Activated CD4-positive, alpha-beta T cell treated with anti-CD3 and anti-CD28 coated beads, Interleukin-2, amount 10 ng/mL, durations not matched to agents 7 days and 5 days (primary cell): Measurements from ENCODE around the gene USF2. TPM values are rescaled to one million over a fixed set of nuclear protein-coding genes. Genes with fewer than 3 reads are reported as not detected.
A peak's percentile ranks its signal among the peaks of the same experiment; 100 is the strongest.
"Not testable (repeated sequence)": the region's sequence is repeated elsewhere in the genome, so short reads cannot be mapped to it uniquely, and the experiment has no call there.

Experiments used
- CTCF ChIA-PET: fragments of 350-600 bp; sonication (Branson Sonifier 250); formaldehyde crosslinking; loops from one replicate; lab custom pipeline; 2021; ENCODE audit warnings: antibody characterized with exemption; lab: Charles Lee
- POLR2A ChIA-PET: fragments of 350-600 bp; sonication (Branson Sonifier 250); formaldehyde crosslinking; loops from one replicate; lab custom pipeline; 2021; ENCODE audit warnings: antibody characterized with exemption; lab: Charles Lee
- DNase-seq: peaks from one replicate; pipeline ENCODE4 v3.0.0-alpha.2; 2020
- H3K27ac Mint-ChIP-seq: one replicate; pipeline ENCODE4 v1.8.0; 2021; ENCODE audit warnings: mild to moderate bottlenecking, moderate library complexity, mixed read lengths
- H3K27me3 Mint-ChIP-seq: one replicate; pipeline ENCODE4 v1.8.0; 2021; ENCODE audit warnings: mixed read lengths
- H3K36me3 Mint-ChIP-seq: one replicate; pipeline ENCODE4 v1.8.0; 2021; ENCODE audit warnings: low read depth, mixed read lengths
- H3K4me1 Mint-ChIP-seq: one replicate; pipeline ENCODE4 v1.8.0; 2021; ENCODE audit warnings: mixed read lengths
- H3K4me3 Mint-ChIP-seq: one replicate; pipeline ENCODE4 v1.8.0; 2021; ENCODE audit warnings: mild to moderate bottlenecking, moderate library complexity, mixed read lengths
- H3K9me3 Mint-ChIP-seq: one replicate; pipeline ENCODE4 v1.8.0; 2021; ENCODE audit warnings: mixed read lengths
- total RNA-seq, 2 experiments: library from RNA; stranded (reverse); gene quantifications; one replicate each; pipeline ENCODE4 v1.2.3, GENCODE V29; 2021

Gene USF2
- total RNA-seq, 2 experiments from 2014 or later = 150 to 162 TPM

DNA sequence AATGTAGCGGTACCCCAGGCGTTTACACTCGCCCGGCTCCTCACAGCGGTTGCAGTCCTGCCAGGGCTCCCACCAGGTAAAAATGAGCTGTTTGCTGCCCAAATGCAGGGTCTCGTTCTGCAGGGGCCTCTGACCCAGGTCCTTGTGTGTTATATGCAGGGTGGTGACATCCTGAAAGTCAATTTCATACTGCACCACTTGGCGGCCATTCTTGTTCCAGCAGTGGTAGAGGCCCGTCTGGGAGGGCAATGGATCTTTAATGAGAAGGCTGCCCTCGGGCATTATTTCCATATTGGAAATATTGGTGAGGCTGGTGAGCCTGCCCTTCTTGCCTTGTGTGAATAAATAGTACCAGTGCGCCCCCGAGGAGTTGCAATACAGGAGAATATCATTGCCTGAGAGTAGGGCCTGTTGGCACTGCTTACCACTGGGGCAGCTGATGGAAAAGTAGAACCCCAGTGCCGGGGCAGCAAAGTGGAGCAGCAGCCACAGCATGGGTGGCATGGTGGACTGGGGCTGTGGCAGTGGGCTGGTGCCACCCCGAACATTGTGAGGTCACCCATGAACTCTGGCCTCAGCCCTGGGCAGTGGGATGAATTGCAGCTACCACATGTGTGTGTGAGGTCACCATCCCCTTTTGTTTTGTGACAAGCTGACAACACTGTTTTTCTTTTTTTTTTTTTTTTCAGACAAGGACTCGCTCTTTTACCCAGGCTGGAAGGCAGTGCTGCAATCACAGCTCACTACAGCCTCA lies 40.4 kb upstream of the USF2 start, which contains the start of gene FAM187B:
TSS of gene FAM187B (minus strand) at position 563 of the 754 bp plus-strand sequence. CDS start at position 504, 59 bp downstream.
- DNase-seq = no peak
- no peak within 1 kb of the TSS for H3K4me3 Mint-ChIP-seq
- CTCF ChIA-PET = interaction anchor here (0.6 kb wide), 1 partner anchor 21 kb away, joined by 3 read pairs; no protein-coding TSS in a partner anchor
- no peak within 1 kb of the TSS for H3K27ac Mint-ChIP-seq
- POLR2A ChIA-PET = no interaction called here
- H3K27me3 Mint-ChIP-seq = no peaks in the 10 kb centered on the region
- H3K9me3 Mint-ChIP-seq = peaks cover 2% of the 10 kb centered on the region
- H3K36me3 Mint-ChIP-seq = no peaks in the 10 kb centered on the region
- peaks cover 18% of the 10 kb centered on the region for H3K4me1 Mint-ChIP-seq

- Mint-ChIP-seq H3K27ac (no peak overlapping the region), H3K4me1 (peaks cover 12% of the 10 kb centered on the region), H3K9me3 (peaks cover 2% of the 10 kb centered on the region), H3K36me3 (no peaks in the 10 kb centered on the region), H3K27me3 (no peaks in the 10 kb centered on the region), H3K4me3 (no peak overlapping the region)
- ChIA-PET CTCF (no interaction called here), POLR2A (no interaction called here)
- no peak for DNase-seq
These were observed 39.2 kb upstream of the USF2 start for GRCh38 chr19:35229601-35230000.

DNA sequence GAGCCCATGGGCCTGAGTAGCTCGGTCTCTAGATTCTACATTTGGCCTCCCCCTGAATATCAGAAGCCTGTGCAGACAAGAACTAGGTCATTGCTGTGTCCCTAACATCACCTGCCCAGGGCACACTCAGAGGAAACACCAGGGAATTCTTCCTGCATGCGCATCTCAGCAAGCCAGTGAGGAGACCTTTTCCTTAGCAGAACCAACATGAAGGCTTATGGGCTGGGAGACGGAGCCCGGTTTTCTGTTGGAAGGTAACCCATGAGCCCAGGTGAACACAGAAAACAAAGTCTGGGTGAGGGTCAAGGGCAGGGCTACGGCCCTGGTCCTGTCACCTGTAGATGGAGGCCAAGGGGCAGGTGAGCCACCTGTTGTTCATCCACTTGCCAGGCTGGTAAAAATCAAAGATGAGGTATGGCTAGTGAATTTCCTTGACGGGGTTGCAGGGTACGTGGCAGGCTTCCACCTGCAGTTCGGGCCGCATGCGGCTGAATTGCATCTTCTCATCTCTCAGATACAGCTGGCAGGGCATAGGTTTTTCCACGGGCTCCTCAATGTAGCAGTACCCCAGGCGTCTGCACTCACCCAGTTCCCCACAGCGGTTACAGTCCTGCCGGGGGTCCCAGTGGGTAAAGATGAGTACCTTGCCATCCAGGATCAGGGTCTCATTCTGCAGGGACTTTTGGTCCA lies 36.7 kb upstream of the USF2 start:
- Mint-ChIP-seq H3K4me3 (no peak overlapping the region), H3K36me3 (peaks cover 3% of the 10 kb centered on the region), H3K27ac (no peak overlapping the region), H3K4me1 (peaks cover 2% of the 10 kb centered on the region), H3K27me3 (no peaks in the 10 kb centered on the region), H3K9me3 (peaks cover 6% of the 10 kb centered on the region)
- ChIA-PET CTCF (interaction anchor here (0.6 kb wide), 1 partner anchor 694 kb away, joined by 3 read pairs; no protein-coding TSS in a partner anchor), POLR2A (no interaction called here)
- DNase-seq = no peak

GRCh38 chr19:35232912-35233311 lies 35.9 kb upstream of the USF2 start:
- Mint-ChIP-seq H3K27me3 (no peaks in the 10 kb centered on the region), H3K4me1 (peaks cover 2% of the 10 kb centered on the region), H3K4me3 (no peak overlapping the region), H3K36me3 (peaks cover 3% of the 10 kb centered on the region), H3K9me3 (peaks cover 6% of the 10 kb centered on the region), H3K27ac (no peak overlapping the region)
- DNase-seq = no peak
- ChIA-PET POLR2A (interaction anchor here (0.6 to 0.7 kb wide), 2 partner anchors 15 to 262 kb away, joined by 3 to 6 read pairs; no protein-coding TSS in a partner anchor), CTCF (interaction anchor here (0.5 to 0.6 kb wide), 2 partner anchors 63 to 357 kb away, joined by 4 read pairs; no protein-coding TSS in a partner anchor)

GRCh38 chr19:35236638-35237400 lies 31.9 kb upstream of the USF2 start:
- H3K27me3 Mint-ChIP-seq = peaks cover 8% of the 10 kb centered on the region
- H3K36me3 Mint-ChIP-seq = peaks cover 18% of the 10 kb centered on the region
- H3K27ac Mint-ChIP-seq = no peak overlapping the region
- CTCF ChIA-PET = interaction anchor here (0.8 to 1.6 kb wide), 3 partner anchors 12 to 116 kb away, joined by 3 to 6 read pairs (median 4); no protein-coding TSS in a partner anchor
- H3K4me1 Mint-ChIP-seq = peaks cover 26% of the 10 kb centered on the region
- POLR2A ChIA-PET = no interaction called here
- no peak for DNase-seq
- peaks cover 17% of the 10 kb centered on the region for H3K9me3 Mint-ChIP-seq
- no peak overlapping the region for H3K4me3 Mint-ChIP-seq

DNA sequence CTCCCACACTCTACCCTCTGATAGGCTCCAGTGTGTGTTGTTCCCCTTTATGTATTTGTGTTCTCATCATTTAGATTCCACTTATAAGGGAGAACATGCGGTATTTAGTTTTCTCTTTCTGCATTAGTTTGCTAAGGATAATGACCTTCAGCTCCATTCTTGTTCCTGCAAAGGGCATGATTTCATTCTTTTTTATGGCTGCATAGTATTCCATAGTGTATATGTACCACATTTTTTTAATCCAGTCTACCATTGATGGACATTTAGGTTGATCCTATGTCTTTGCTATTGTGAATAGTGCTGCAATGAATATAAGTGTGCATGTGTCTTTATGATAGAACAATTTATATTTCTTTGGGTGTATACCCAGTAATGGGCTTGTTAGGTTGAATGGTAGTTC lies 29.2 kb upstream of the USF2 start:
- POLR2A ChIA-PET, H3K4me3 Mint-ChIP-seq, DNase-seq: not testable (repeated sequence)
- Mint-ChIP-seq H3K27ac (peak overlapping the region; percentile 88), H3K36me3 (peaks cover 26% of the 10 kb centered on the region), H3K9me3 (peaks cover 25% of the 10 kb centered on the region), H3K4me1 (peaks cover 26% of the 10 kb centered on the region), H3K27me3 (peaks cover 27% of the 10 kb centered on the region)
- CTCF ChIA-PET = interaction anchor here (2.0 kb wide), 1 partner anchor 14 kb away, joined by 9 read pairs; no protein-coding TSS in a partner anchor

GRCh38 chr19:35240327-35240726 lies 28.4 kb upstream of the USF2 start:
- Mint-ChIP-seq H3K27me3 (peaks cover 31% of the 10 kb centered on the region), H3K4me3 (peak overlapping the region; percentile 5), H3K9me3 (peaks cover 25% of the 10 kb centered on the region), H3K27ac (peak overlapping the region; percentile 88), H3K36me3 (peaks cover 28% of the 10 kb centered on the region), H3K4me1 (peaks cover 26% of the 10 kb centered on the region)
- peak; percentile 24 for DNase-seq
- POLR2A ChIA-PET = no interaction called here
- CTCF ChIA-PET = interaction anchor here (1.2 to 2.0 kb wide), 2 partner anchors 14 to 32 kb away, joined by 3 to 9 read pairs; no protein-coding TSS in a partner anchor

DNA sequence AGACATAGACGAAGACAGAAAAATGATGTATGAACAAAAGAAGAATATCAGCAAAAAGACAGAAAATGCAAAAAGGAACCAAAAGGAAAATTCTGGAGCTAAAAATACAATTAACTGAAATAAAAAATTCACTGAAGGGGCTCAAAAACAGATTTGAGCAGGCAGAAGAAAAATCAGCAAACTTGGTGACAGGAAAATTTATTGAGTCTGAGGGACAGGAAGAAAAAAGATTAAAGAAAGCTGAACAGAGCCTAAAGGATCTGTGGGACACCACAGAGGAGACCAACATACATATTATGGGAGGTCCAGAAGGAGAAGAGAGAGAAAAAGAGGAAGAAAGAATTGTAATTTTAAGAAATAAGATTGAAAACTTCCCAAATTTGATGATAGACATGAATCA lies 27.3 kb upstream of the USF2 start:
- CTCF ChIA-PET = interaction anchor here (0.7 to 2.0 kb wide), 3 partner anchors 15 to 38 kb away, joined by 3 to 9 read pairs (median 3); no protein-coding TSS in a partner anchor
- peaks cover 38% of the 10 kb centered on the region for H3K27me3 Mint-ChIP-seq
- no peak overlapping the region for H3K4me3 Mint-ChIP-seq
- POLR2A ChIA-PET = interaction anchor here (0.6 kb wide), 1 partner anchor 29 kb away, joined by 5 read pairs; no protein-coding TSS in a partner anchor
- DNase-seq = no peak
- peaks cover 31% of the 10 kb centered on the region for H3K9me3 Mint-ChIP-seq
- peaks cover 26% of the 10 kb centered on the region for H3K4me1 Mint-ChIP-seq
- H3K27ac Mint-ChIP-seq = no peak overlapping the region
- peaks cover 28% of the 10 kb centered on the region for H3K36me3 Mint-ChIP-seq

- ChIA-PET CTCF (no interaction called here), POLR2A (no interaction called here)
- DNase-seq = no peak
- H3K9me3 Mint-ChIP-seq = peaks cover 25% of the 10 kb centered on the region
- H3K27me3 Mint-ChIP-seq = peaks cover 72% of the 10 kb centered on the region
- H3K27ac Mint-ChIP-seq = no peak overlapping the region
- peaks cover 16% of the 10 kb centered on the region for H3K4me1 Mint-ChIP-seq
- peak overlapping the region; percentile 19 for H3K4me3 Mint-ChIP-seq
- H3K36me3 Mint-ChIP-seq = peaks cover 14% of the 10 kb centered on the region
These were observed 22.2 kb upstream of the USF2 start for GRCh38 chr19:35246466-35247092.

DNA sequence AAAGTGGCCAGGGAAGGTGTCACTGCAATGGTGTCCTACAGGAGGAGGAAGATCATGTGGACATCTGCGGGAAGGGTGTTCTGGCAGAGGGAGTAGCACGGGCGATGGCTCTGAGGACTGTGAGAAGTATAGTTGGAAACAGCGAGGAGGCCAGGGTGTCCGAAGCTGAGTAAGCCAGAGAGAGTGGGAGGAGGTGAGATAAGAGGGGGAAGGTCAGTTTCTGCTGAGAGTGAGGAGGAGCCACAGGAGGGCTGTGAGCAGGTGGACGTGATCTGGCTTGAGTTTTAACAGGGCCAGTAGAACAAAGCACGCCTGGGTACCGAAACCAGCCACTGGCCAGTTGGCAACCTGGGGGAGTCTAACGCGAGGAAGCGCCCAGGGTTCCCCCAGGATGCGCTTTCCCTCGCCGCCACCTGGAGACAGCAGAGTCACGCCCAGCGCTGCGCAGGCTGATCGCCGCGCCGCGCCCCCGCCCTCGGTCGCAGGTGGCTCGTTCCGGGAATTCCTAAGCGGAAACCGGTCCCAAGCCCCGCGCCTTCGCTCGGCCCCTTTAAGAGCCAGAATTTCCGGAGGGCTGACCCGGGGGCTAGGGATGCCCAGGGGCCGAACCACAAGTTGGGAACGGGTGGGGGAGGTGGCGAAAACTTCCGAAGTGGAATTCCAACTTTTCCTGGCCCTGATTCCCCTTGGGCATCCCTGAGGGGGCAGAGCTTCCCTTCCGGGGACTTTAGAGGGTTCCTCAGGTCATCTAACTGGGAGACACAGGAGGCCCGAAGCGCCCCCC lies 21.0 kb upstream of the USF2 start:
- POLR2A ChIA-PET = no interaction called here
- H3K9me3 Mint-ChIP-seq = peaks cover 21% of the 10 kb centered on the region
- CTCF ChIA-PET = interaction anchor here (1.0 kb wide), 1 partner anchor 203 kb away, joined by 3 read pairs; no protein-coding TSS in a partner anchor
- peaks cover 67% of the 10 kb centered on the region for H3K27me3 Mint-ChIP-seq
- peaks cover 16% of the 10 kb centered on the region for H3K4me1 Mint-ChIP-seq
- DNase-seq = peak; percentile 26
- no peak overlapping the region for H3K27ac Mint-ChIP-seq
- H3K4me3 Mint-ChIP-seq = peak overlapping the region; percentile 72
- peaks cover 12% of the 10 kb centered on the region for H3K36me3 Mint-ChIP-seq
